GM18870 (cell line): ENCODE data around the gene FLCN.
A peak's percentile ranks its signal among the peaks of the same experiment; 100 is the strongest.
"Not testable (repeated sequence)": the region's sequence is repeated elsewhere in the genome, so short reads cannot be mapped to it uniquely, and the experiment has no call there.

ENCODE experiments used
- ATAC-seq: cut with Tn5 transposase; IDR thresholded peaks from one replicate; pipeline ENCODE4 v1.9.1; 2021; ENCODE audit warnings: moderate library complexity; ENCODE audit not compliant: unreplicated experiment

The FLCN gene, protein sequence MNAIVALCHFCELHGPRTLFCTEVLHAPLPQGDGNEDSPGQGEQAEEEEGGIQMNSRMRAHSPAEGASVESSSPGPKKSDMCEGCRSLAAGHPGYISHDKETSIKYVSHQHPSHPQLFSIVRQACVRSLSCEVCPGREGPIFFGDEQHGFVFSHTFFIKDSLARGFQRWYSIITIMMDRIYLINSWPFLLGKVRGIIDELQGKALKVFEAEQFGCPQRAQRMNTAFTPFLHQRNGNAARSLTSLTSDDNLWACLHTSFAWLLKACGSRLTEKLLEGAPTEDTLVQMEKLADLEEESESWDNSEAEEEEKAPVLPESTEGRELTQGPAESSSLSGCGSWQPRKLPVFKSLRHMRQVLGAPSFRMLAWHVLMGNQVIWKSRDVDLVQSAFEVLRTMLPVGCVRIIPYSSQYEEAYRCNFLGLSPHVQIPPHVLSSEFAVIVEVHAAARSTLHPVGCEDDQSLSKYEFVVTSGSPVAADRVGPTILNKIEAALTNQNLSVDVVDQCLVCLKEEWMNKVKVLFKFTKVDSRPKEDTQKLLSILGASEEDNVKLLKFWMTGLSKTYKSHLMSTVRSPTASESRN

DNA sequence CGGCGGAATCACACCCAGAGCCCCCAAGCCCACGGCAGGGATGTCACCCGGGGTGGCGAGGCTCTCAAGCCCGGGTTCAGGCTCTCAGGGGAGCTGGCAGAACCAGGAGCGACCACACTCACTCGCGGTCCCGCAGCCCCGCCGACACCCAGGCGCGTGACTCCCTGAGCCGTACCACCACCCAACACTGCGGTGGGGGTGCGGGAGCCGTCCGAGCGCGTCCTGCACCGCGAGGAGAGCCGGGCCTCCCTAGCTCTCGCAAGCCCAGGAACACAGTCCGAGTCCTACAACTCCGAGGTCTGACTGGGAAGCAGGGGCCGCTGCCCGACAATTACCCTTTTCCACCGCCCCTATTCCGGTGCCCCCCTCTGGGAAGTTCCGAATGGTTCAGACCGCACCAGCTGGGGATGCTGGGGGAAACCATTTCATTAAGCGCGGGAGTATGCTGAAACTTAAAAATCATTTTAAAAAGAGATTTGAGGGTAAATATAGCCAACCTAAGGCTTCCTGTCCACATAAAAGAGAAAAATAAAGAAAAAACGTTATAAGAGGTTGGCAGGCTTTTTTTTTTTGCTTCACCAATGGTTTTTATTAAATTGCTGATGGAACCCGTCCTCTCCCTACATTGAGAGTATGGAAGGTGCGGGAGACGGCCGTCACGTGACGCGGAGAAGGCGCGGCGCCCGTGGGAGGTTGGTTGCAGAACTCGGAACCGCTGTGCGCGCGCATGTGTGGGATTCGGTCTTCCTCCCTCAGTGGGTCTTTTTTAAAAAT, at the start of gene FLCN:
TSS of gene FLCN (minus strand) at position 143 of the 774 bp plus-strand sequence. CDS start 9,031 bp downstream, outside the sequence.
- peak; percentile 61 for ATAC-seq

DNA sequence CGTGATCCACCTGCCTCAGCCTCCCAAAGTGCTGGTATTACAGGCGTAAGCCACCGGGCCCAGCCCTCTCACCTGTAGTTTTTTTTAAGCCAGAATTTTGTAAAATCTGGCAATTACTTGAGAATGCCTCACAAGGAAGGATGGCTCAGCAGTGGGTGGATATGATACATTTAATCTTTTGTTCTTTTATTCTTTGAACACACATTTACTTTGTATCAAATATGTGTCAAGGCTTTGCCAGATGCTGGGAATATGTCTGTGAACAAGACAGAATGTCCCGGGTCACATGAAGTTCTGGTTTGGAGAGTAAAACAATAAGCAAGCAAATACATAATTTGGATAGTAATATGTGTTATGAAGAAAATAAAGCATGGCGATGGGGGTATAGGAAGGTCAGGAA, 49.0 kb upstream of the FLCN start:
- no peak for ATAC-seq

DNA sequence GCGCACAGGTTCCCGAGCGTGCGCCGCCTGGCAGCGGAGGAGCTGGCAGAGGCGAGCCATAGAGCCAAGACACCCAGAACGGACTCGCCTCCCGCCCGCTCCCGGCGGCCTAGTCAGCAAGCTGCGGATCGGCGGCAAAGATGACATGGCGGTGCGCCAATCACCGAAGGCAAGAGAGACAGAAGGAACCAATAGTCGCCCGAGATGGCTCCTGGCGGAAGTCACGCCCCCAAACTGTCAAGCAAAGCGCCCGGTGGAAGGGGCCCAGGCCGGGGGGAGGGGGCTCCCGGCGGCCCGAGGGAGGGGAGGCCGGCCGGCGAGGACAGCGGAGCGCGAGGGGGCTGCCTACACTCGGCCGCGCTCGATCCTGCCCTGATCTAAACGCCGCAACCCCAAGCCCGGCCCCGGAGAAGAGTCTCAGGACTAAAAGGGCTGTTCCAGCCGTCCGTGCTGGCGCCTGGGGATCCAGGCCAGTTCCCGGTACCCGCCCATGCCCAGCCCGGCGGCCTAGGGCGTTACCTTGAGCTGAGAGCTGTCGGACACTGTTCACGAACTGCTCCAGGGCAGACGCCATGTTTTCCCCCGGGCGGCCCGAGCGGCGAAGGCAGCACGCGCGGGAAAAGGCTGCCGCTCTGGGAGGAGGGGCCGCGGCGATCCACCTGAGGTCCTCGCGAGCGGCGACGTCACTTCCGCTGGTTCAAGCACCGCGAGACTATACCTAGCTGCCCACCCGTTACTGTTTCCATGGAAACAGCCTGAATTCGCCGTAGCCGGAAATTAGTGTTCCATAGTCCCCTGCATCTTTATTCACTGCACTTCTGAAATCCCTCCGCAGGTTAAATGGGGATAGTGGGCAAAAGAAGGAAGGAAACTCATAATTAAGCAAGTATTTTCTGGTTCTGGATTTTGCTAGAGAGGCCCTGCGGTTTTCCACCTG, 43.9 kb upstream of the FLCN start, which contains the start of gene COPS3:
TSS of gene COPS3 (minus strand) at position 634 of the 937 bp plus-strand sequence. CDS start at position 574, 60 bp downstream.
- peak; percentile 82 for ATAC-seq

DNA sequence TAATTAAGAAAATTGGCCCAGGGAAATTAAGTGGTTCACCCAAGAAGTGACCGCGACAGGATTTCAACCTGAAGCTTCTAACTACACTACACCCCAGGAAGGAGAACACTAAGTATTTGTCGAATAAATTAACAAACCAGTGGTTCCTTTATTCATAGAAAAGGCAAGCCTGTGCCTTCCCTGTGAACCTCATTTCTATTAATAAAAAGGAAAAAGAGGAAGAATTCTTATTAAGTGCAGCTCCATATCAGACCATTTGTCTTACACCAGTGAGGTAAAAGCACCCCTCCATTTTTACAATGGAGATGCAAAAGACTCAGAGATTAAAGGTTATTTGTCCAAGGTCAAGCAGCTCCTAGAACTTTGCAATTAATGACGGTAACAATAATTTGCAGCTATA, 42.3 kb upstream of the FLCN start:
- no peak for ATAC-seq

DNA sequence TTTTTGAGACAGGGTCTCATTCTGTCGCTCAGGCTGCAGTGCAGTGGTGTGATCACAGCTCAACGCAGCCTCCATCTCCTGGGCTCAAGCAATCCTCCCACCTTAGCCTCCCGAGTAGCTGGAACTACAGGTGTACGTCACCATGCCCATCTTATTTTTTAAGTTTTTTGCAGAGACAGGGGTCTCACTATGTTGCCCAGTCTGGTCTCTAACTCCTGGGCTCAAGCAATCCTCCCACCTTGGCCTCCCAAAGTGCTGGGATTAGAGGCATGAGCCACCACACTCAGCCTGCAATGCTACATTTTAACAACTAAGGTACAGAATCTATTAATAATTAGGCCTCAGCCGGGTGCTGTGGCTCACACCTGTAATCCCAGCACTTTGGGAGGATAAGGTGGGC, 40.5 kb upstream of the FLCN start:
- not testable (repeated sequence) for ATAC-seq

DNA sequence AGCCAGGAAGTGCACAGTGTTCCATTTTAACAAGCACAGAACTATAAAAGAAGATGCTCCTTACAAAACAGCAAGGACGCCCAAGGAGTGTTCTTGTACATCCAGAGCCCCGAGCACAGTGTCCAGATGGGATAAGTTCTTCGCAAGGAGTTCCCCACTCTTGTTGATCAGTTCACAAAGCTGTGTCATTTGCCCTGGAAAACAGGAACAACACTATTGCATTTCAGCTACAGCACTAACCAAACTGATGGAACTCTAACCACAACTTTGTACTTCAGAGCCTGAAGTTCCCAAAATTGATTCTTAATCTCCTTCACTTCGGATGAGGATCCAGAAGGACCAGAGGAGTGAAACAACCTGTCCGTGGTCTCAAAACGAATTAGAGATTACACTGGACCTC, 39.0 kb upstream of the FLCN start:
- no peak for ATAC-seq

GRCh38 chr17:17269926-17270773, 33.2 kb upstream of the FLCN start:
- no peak for ATAC-seq

DNA sequence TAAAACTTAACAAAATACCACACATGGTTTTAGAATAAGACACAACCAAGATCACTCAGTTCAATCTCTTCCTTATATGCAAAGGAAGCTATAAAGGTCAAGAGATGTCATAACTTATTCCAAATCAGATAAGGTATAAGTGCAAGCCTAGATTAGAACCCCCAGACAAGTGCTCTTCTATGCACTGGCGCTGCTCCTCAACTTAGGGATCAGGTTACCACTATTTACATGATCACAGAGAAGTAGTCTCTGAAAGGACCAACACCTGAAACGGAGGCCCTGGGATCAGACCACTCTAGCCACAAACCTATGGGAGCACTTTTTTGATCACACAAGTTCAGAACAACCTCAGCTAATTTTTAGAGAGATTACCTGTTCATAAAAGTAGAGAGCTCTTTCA, 27.5 kb upstream of the FLCN start:
- no peak for ATAC-seq

DNA sequence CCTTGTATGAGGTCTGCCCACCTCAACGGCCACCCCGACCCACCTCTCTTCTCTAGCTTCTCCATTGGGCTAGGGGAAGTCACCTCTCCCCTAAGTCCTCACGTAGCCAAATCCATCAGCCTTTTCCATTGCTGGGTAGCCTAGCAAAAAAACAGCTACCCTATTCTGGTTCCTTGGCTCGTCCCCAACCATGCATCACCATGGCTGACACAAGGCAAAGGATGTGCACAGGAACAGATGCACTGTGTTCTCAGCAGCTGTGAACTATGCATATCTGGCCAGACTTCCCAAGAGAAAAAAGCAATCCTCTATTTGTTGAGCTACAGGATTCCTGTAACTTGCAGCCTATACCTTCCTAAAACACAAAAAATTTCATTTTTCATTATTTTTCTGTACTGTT, 22.0 kb upstream of the FLCN start:
- ATAC-seq: no peak

GRCh38 chr17:17258011-17258410, 21.0 kb upstream of the FLCN start:
- ATAC-seq: no peak

GRCh38 chr17:17256316-17256715, 19.3 kb upstream of the FLCN start:
- ATAC-seq: no peak

- ATAC-seq: not testable (repeated sequence)
Observed at GRCh38 chr17:17255689-17256088, 18.7 kb upstream of the FLCN start.

GRCh38 chr17:17254036-17254435, 17.1 kb upstream of the FLCN start:
- no peak for ATAC-seq

- no peak for ATAC-seq
Observed at GRCh38 chr17:17253406-17253805, 16.4 kb upstream of the FLCN start.

GRCh38 chr17:17252149-17252661, 15.2 kb upstream of the FLCN start:
- no peak for ATAC-seq

- no peak for ATAC-seq
Observed at GRCh38 chr17:17246879-17247278, 9.9 kb upstream of the FLCN start.

- ATAC-seq: no peak
Observed at GRCh38 chr17:17243163-17243562, 6.2 kb upstream of the FLCN start.

- ATAC-seq: no peak
Observed at GRCh38 chr17:17242246-17242645, 5.3 kb upstream of the FLCN start.

DNA sequence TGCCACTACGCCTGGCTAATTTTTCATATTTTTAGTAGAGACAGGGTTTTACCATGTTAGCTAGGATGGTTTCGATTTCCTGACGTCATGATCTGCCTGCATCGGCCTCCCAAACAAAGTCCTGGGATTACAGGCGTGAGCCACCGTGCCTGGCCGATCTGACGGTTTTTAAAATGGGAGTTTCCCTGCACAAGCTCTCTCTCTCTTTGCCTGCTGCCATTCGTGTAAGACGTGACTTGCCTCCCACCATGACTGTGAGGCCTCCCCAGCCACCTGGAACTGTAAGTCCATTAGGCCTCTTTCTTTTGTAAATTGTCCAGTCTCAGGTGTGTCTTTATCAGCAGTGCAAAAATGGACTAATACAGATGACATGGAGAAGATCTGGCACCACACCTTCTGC, 4.7 kb upstream of the FLCN start:
- ATAC-seq: no peak
